WERI-Rb-1 (cell line): ENCODE measurements around the gene KDR.

Experiments
- DNase-seq: peaks from one replicate; pipeline ENCODE4 v3.0.0-alpha.2; 2020
- H3K27ac ChIP-seq: fragments of 250-450 bp; sonication (Bioruptor Pico); 2 replicates; pipeline ENCODE4 v1.5.1; 2020; ENCODE audit warnings: mild to moderate bottlenecking, moderate library complexity
- H3K27me3 ChIP-seq: fragments of 250-450 bp; sonication (Bioruptor Pico); 2 replicates; pipeline ENCODE4 v1.5.1; 2021; ENCODE audit warnings: mild to moderate bottlenecking, low read depth, moderate library complexity; ENCODE audit not compliant: insufficient read depth, severe bottlenecking
- H3K36me3 ChIP-seq: fragments of 250-450 bp; sonication (Bioruptor Pico); 2 replicates; pipeline ENCODE4 v1.5.1; 2020; ENCODE audit warnings: mild to moderate bottlenecking, moderate library complexity
- H3K4me3 ChIP-seq: 2 replicates; pipeline ENCODE4 v1.5.1; 2011; ENCODE audit warnings: low read depth, mild to moderate bottlenecking, control low read depth, low read length
- H3K9me3 ChIP-seq: fragments of 250-450 bp; sonication (Bioruptor Pico); 2 replicates; pipeline ENCODE4 v1.5.1; 2021; ENCODE audit warnings: mild to moderate bottlenecking, moderate library complexity; ENCODE audit not compliant: severe bottlenecking
- CTCF ChIP-seq: IDR thresholded peaks from 2 replicates; pipeline ENCODE4 v1.5.1; 2011; ENCODE audit warnings: low read depth, mild to moderate bottlenecking, control low read depth, inconsistent platforms, low read length

KDR gene

DNA sequence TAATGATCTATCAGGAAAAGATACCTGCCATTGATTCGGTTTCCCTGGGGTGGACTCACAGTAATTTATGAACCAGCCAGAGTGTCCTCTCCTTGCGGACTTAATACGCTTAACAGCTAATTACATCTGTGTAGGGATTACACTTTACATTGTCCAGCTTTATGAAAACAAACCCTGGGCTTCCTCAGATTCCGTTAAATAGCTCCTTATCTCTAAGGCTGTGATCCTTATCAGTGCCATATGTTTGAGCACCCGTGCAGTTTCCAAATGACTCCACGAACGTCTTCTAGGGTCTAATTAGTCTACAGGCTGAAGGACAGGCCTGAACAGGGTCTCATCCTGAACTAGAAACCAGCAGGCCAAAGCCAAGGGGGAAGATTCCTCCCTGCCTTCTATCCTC is 56.9 kb downstream of the KDR start:
- Histone ChIP-seq H3K9me3 (peaks cover 2% of the 10 kb centered on the region), H3K27me3 (peaks cover 32% of the 10 kb centered on the region), H3K27ac (no peak overlapping the region), H3K4me3 (no peak overlapping the region), H3K36me3 (no peaks in the 10 kb centered on the region)
- TF ChIP-seq CTCF, result no peak
- DNase-seq, result peak; percentile 22

DNA sequence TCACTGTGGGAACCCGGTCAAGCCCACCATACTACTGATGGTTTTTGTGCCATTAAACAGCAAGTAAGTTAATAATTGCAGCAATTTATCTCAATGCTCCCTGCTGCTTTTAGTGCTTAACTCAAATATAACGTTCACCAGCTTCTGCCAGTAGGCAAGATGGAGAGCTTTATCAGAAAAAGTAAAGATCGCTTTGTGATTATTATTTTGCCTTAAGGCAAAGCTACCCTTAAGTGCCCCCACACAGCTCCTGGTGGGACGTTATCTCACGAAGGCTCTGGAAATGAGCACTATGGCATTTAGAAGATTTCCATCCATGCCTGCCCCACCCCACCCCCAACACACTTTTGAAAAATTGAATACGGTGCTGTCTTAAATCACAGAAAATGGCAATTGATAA is 59.4 kb downstream of the KDR start:
- DNase-seq, result no peak
- Histone ChIP-seq H3K9me3 (peaks cover 2% of the 10 kb centered on the region), H3K27me3 (peaks cover 19% of the 10 kb centered on the region), H3K36me3 (no peaks in the 10 kb centered on the region), H3K27ac (no peak overlapping the region), H3K4me3 (no peak overlapping the region)
- TF ChIP-seq CTCF, result no peak

DNA sequence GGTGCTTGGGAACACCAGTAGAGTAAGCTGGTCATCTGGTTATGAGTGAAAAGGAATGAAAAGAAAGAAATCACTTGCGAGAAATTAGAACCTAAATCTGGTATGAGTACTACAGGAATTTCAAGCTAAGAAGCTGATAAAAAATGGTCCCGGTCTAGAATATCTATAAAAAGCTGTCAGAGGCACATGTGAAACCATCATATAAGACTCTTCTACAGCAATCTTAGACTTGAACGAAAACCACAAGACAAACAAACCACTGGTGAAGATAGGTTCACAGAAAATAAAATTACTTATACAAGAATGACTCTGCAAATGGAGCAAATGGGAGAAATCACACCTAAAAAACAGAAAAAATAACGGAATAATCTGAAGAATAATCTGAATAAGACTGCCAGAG is 69.9 kb downstream of the KDR start:
- TF ChIP-seq CTCF, result no peak
- Histone ChIP-seq H3K36me3 (no peaks in the 10 kb centered on the region), H3K27me3 (no peaks in the 10 kb centered on the region), H3K9me3 (no peaks in the 10 kb centered on the region), H3K4me3 (no peak overlapping the region), H3K27ac (no peak overlapping the region)
- DNase-seq, result no peak

DNA sequence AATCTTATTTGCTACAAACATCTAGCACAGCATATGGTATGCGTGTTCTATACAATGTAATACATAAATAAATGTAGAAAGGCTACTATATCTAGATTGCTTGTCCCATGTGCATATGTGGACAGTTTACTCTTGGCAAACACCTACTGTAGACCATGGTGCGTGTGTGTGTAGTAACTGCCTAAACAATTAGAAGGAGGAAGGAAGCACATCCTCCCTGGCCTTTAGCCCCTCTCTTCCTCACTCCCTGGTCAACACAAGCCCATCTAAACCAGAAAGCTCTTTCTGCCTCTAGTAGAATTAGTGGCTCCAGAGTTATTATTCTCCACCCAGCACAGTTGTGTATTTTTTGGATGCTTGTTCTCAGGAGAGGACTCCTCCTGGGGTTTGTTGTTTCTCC is 73.9 kb downstream of the KDR start:
- no peaks in the 10 kb centered on the region for H3K36me3 ChIP-seq
- H3K9me3 ChIP-seq, result no peaks in the 10 kb centered on the region
- no peak overlapping the region for H3K27ac ChIP-seq
- no peak for DNase-seq
- TF ChIP-seq CTCF, result no peak
- H3K4me3 ChIP-seq, result no peak overlapping the region
- H3K27me3 ChIP-seq, result no peaks in the 10 kb centered on the region

- Histone ChIP-seq H3K27ac (no peak overlapping the region), H3K27me3 (no peaks in the 10 kb centered on the region), H3K4me3 (no peak overlapping the region), H3K9me3 (no peaks in the 10 kb centered on the region), H3K36me3 (no peaks in the 10 kb centered on the region)
- TF ChIP-seq CTCF, result no peak
- DNase-seq, result no peak
Measured at GRCh38 chr4:55050418-55050950, 74.9 kb downstream of the KDR start.

GRCh38 chr4:55038176-55038890 is 87.1 kb downstream of the KDR start:
- peaks cover 43% of the 10 kb centered on the region for H3K27me3 ChIP-seq
- H3K9me3 ChIP-seq, result peaks cover 6% of the 10 kb centered on the region
- no peak for DNase-seq
- H3K4me3 ChIP-seq, result no peak overlapping the region
- no peak overlapping the region for H3K27ac ChIP-seq
- no peaks in the 10 kb centered on the region for H3K36me3 ChIP-seq
- TF ChIP-seq CTCF, result no peak
